HG03354 (cell line): ENCODE measurements around the gene LRP1B.
A peak's percentile ranks its signal among the peaks of the same experiment; 100 is the strongest.

Experiments
- ATAC-seq: cut with Tn5 transposase; IDR thresholded peaks from one replicate; pipeline ENCODE4 v1.9.1; 2021; ENCODE audit warnings: mild to moderate bottlenecking; ENCODE audit not compliant: unreplicated experiment, poor library complexity, severe bottlenecking

Gene LRP1B

GRCh38 chr2:141501752-141502151 lies 629.1 kb downstream of the LRP1B start:
- ATAC-seq = no peak

GRCh38 chr2:141499123-141499522 lies 631.7 kb downstream of the LRP1B start:
- ATAC-seq = no peak

- no peak for ATAC-seq
Observed at GRCh38 chr2:141498561-141498960, 632.3 kb downstream of the LRP1B start.

GRCh38 chr2:141497272-141497671 lies 633.5 kb downstream of the LRP1B start:
- ATAC-seq = no peak

- no peak for ATAC-seq
Observed at GRCh38 chr2:141496810-141497209, 634.0 kb downstream of the LRP1B start.

GRCh38 chr2:141493936-141494335 lies 636.9 kb downstream of the LRP1B start:
- no peak for ATAC-seq

GRCh38 chr2:141492816-141493215 lies 638.0 kb downstream of the LRP1B start:
- ATAC-seq = no peak

- no peak for ATAC-seq
Observed at GRCh38 chr2:141490886-141491285, 639.9 kb downstream of the LRP1B start.

GRCh38 chr2:141482697-141483096 lies 648.1 kb downstream of the LRP1B start:
- no peak for ATAC-seq

GRCh38 chr2:141475801-141476200 lies 655.0 kb downstream of the LRP1B start:
- no peak for ATAC-seq

GRCh38 chr2:141468761-141469160 lies 662.1 kb downstream of the LRP1B start:
- ATAC-seq = no peak

GRCh38 chr2:141467331-141467730 lies 663.5 kb downstream of the LRP1B start:
- ATAC-seq = no peak

GRCh38 chr2:141464995-141465394 lies 665.8 kb downstream of the LRP1B start:
- no peak for ATAC-seq

- no peak for ATAC-seq
Observed at GRCh38 chr2:141458351-141458750, 672.5 kb downstream of the LRP1B start.

GRCh38 chr2:141455877-141456276 lies 674.9 kb downstream of the LRP1B start:
- no peak for ATAC-seq

GRCh38 chr2:141455211-141455826 lies 675.5 kb downstream of the LRP1B start:
- no peak for ATAC-seq

- no peak for ATAC-seq
Observed at GRCh38 chr2:141440072-141440635, 690.7 kb downstream of the LRP1B start.

- ATAC-seq = no peak
Observed at GRCh38 chr2:141439524-141439923, 691.3 kb downstream of the LRP1B start.

GRCh38 chr2:141438536-141438935 lies 692.3 kb downstream of the LRP1B start:
- no peak for ATAC-seq

GRCh38 chr2:141437521-141437920 lies 693.3 kb downstream of the LRP1B start:
- ATAC-seq = no peak

- ATAC-seq = no peak
Observed at GRCh38 chr2:141423124-141423523, 707.7 kb downstream of the LRP1B start.

- peak; percentile 57 for ATAC-seq
Observed at GRCh38 chr2:141417246-141417797, 713.5 kb downstream of the LRP1B start.
